Mesendoderm (in vitro differentiated cells): ENCODE measurements around the gene ACAD11.
"Not testable (repeated sequence)": the region's sequence is repeated elsewhere in the genome, so short reads cannot be mapped to it uniquely, and the experiment has no call there.

Source experiments
- DNase-seq: peaks from one replicate; pipeline ENCODE4 v3.0.0; 2013
- H2AK5ac ChIP-seq: 2 replicates; pipeline ENCODE4 v1.6.1; 2013; ENCODE audit warnings: low read length, inconsistent platforms
- H2BK120ac ChIP-seq: 2 replicates; pipeline ENCODE4 v1.6.1; 2013; ENCODE audit warnings: low read depth, mild to moderate bottlenecking, low read length, moderate library complexity, mixed read lengths
- H2BK15ac ChIP-seq: replicated peaks from 2 replicates; pipeline ENCODE4 v1.6.1; 2013; ENCODE audit warnings: low read depth, mild to moderate bottlenecking, moderate library complexity
- H2BK5ac ChIP-seq: 2 replicates; pipeline ENCODE4 v1.6.1; 2013; ENCODE audit warnings: low read length, inconsistent platforms
- H3K18ac ChIP-seq: 2 replicates; pipeline ENCODE4 v1.6.1; 2013; ENCODE audit warnings: mild to moderate bottlenecking, low read length, mixed read lengths
- H3K23ac ChIP-seq: one replicate; pipeline ENCODE4 v1.6.1; 2013; ENCODE audit warnings: low read length
- H3K27ac ChIP-seq: 2 replicates; pipeline ENCODE4 v1.5.1; 2013; ENCODE audit warnings: low read depth, mild to moderate bottlenecking, inconsistent platforms, low read length, moderate library complexity
- H3K27me3 ChIP-seq: 2 replicates; pipeline ENCODE4 v1.6.1; 2013; ENCODE audit warnings: low read length, control low read depth, mild to moderate bottlenecking, inconsistent platforms; ENCODE audit not compliant: insufficient read depth, poor library complexity
- H3K36me3 ChIP-seq: 2 replicates; pipeline ENCODE4 v1.6.1; 2013; ENCODE audit warnings: low read length, inconsistent platforms; ENCODE audit not compliant: control insufficient read depth, insufficient read depth
- H3K4ac ChIP-seq: one replicate; pipeline ENCODE4 v1.6.1; 2013; ENCODE audit warnings: low read depth, mild to moderate bottlenecking, low read length, moderate library complexity
- H3K4me1 ChIP-seq: 2 replicates; pipeline ENCODE4 v1.6.1; 2013; ENCODE audit warnings: low read depth, low read length, inconsistent platforms; ENCODE audit not compliant: control insufficient read depth
- H3K4me2 ChIP-seq: 2 replicates; pipeline ENCODE4 v1.6.1; 2013; ENCODE audit warnings: low read length
- H3K4me3 ChIP-seq: 2 replicates; pipeline ENCODE4 v1.5.1; 2013; ENCODE audit warnings: mild to moderate bottlenecking, low read length
- H3K56ac ChIP-seq: one replicate; pipeline ENCODE4 v1.6.1; 2013; ENCODE audit warnings: low read length
- H3K79me1 ChIP-seq: 2 replicates; pipeline ENCODE4 v1.6.1; 2013; ENCODE audit warnings: low read length, inconsistent platforms
- H3K79me2 ChIP-seq: 2 replicates; pipeline ENCODE4 v1.6.1; 2013; ENCODE audit warnings: mild to moderate bottlenecking, low read length; ENCODE audit not compliant: control insufficient read depth, insufficient read depth
- H3K9ac ChIP-seq: 2 replicates; pipeline ENCODE4 v1.6.1; 2013; ENCODE audit warnings: low read length, inconsistent platforms
- H4K5ac ChIP-seq: one replicate; pipeline ENCODE4 v1.6.1; 2013; ENCODE audit warnings: low read length
- H4K8ac ChIP-seq: one replicate; pipeline ENCODE4 v1.6.1; 2013; ENCODE audit warnings: low read depth, mild to moderate bottlenecking, control low read depth, low read length, moderate library complexity
- WGBS: extraction: QIAGEN DNeasy Blood & Tissue Kit; methylation state at CpG from one replicate; pipeline ENCODE4 v1.1.7; 2013; ENCODE audit warnings: low lambda C conversion rate, missing lambda C conversion rate; ENCODE audit not compliant: insufficient coverage; ENCODE audit errors: extremely low coverage; 5-methylcytosine and 5-hydroxymethylcytosine counted together

ACAD11 gene

DNA sequence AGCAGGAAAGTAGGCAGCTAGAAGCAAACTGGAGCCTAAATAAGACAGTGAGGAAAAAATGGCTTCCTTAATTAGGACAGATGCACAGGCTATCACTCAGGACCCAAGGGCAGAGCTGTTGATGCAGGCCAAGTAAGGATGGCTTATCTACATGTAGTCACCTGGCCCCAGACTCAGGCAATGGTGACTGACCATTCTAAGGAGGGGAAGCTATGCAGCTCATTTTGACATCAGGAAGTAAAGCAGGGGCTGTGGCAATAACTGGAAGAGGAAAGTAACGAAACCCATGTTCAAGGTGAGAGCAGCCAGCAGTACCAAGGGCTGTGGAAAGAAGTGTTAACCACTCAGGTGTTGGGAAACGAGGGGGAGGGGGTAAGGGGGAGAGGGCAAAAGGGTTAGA lies 16.2 kb downstream of the ACAD11 start:
- WGBS = no CpG with 5 or more reads among the region's 2 CpGs
- Histone ChIP-seq H3K9ac (no peak overlapping the region), H2BK120ac (no peak overlapping the region), H2BK15ac (no peak overlapping the region), H2BK5ac (no peak overlapping the region), H3K79me2 (no peaks in the 10 kb centered on the region), H4K8ac (no peak overlapping the region), H3K56ac (no peak overlapping the region), H4K5ac (no peak overlapping the region), H3K27ac (no peak overlapping the region), H3K27me3 (no peaks in the 10 kb centered on the region), H3K4me2 (no peak overlapping the region), H3K4ac (no peak overlapping the region), H3K4me3 (no peak overlapping the region), H3K4me1 (no peaks in the 10 kb centered on the region), H3K18ac (no peak overlapping the region), H2AK5ac (no peak overlapping the region), H3K79me1 (no peaks in the 10 kb centered on the region), H3K23ac (no peak overlapping the region), H3K36me3 (no peaks in the 10 kb centered on the region)
- no peak for DNase-seq

DNA sequence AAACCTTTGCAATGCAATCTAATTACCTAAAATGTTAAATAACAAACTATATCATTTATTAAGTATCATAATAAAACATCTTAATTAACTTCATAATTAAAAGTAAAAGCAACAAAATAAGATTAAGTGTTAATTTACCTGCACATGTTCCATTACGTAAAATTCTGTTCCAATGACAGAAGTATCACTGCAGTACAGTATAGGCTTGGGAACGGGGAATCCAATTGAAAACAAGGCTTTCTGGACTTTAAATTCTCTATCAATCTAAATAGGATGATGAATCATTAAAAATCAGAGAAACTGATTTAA lies 17.1 kb downstream of the ACAD11 start:
- H3K9ac ChIP-seq = no peak overlapping the region
- no peak overlapping the region for H2AK5ac ChIP-seq
- no peak overlapping the region for H2BK5ac ChIP-seq
- no peaks in the 10 kb centered on the region for H3K36me3 ChIP-seq
- H3K23ac ChIP-seq = no peak overlapping the region
- no peak overlapping the region for H2BK120ac ChIP-seq
- no peak overlapping the region for H3K4me2 ChIP-seq
- H2BK15ac ChIP-seq = no peak overlapping the region
- H3K56ac ChIP-seq = no peak overlapping the region
- H3K4me1 ChIP-seq = no peaks in the 10 kb centered on the region
- H3K79me2 ChIP-seq = no peaks in the 10 kb centered on the region
- H3K18ac ChIP-seq = no peak overlapping the region
- no peak overlapping the region for H4K8ac ChIP-seq
- H3K79me1 ChIP-seq = no peaks in the 10 kb centered on the region
- H3K27me3 ChIP-seq = no peaks in the 10 kb centered on the region
- no peak overlapping the region for H3K27ac ChIP-seq
- no peak overlapping the region for H3K4ac ChIP-seq
- no peak overlapping the region for H4K5ac ChIP-seq
- no peak for DNase-seq
- WGBS = no CpG with 5 or more reads among the region's 2 CpGs
- H3K4me3 ChIP-seq = no peak overlapping the region

DNA sequence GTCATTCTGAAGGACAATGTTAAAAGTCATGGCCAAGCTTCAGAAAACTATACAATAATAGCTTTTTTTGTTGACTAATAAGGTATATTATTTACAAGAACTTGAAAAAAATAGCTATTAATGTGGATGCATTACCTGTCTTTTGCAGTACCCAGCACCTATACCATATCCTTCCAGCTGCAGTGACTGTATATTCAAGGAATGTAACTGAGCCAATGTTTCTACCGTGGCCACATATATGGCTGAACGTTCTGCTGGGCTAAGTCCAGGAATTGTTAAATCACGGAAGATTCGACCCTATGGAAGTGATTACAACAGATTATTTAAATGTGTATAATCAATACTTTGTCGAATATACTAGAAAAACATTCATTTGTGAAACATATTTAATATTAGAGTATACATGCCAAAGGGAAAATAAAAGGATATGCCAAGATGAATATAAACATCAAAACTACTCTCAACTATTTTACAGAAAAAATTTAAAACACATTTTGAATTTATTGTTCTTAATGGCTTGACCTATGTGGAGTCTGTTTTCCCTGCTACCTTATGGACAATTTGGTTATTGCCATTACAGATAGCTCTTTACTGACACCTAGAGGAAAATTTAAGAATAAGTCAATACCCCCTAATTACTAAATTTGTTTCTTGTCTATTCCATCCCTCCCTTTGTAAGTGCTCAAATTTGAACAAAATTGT lies 17.6 kb downstream of the ACAD11 start:
- H3K27me3 ChIP-seq = no peaks in the 10 kb centered on the region
- H2BK120ac ChIP-seq = no peak overlapping the region
- no peaks in the 10 kb centered on the region for H3K79me2 ChIP-seq
- no peak overlapping the region for H3K4ac ChIP-seq
- H3K18ac ChIP-seq = no peak overlapping the region
- DNase-seq = peak; percentile 51
- no peak overlapping the region for H2BK15ac ChIP-seq
- H3K4me3 ChIP-seq = no peak overlapping the region
- H3K56ac ChIP-seq = no peak overlapping the region
- no peak overlapping the region for H2AK5ac ChIP-seq
- no peak overlapping the region for H3K23ac ChIP-seq
- no peaks in the 10 kb centered on the region for H3K4me1 ChIP-seq
- H4K8ac ChIP-seq = no peak overlapping the region
- no peaks in the 10 kb centered on the region for H3K79me1 ChIP-seq
- H4K5ac ChIP-seq = no peak overlapping the region
- no peak overlapping the region for H3K9ac ChIP-seq
- H3K36me3 ChIP-seq = no peaks in the 10 kb centered on the region
- WGBS = no CpG with 5 or more reads among the region's 5 CpGs
- H3K4me2 ChIP-seq = no peak overlapping the region
- H2BK5ac ChIP-seq = no peak overlapping the region
- no peak overlapping the region for H3K27ac ChIP-seq

DNA sequence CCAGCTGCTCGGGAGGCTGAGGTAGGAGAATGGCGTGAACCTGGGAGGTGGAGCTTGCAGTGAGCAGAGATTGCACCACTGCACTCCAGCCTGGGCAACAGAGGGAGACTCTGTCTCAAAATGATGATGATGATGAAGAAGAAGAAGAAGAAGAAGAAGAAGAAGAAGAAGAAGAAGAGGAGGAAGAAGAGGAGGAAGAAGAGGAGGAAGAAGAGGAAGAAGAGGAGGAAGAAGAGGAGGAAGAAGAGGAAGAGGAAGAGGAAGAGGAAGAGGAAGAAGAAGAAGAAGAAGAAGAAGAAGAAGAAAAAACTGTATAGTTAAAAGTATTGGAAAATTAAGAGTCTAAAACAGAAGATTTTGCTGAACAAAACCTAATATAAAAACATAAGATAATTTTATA lies 18.2 kb downstream of the ACAD11 start:
- H2AK5ac ChIP-seq, H3K79me2 ChIP-seq, H2BK15ac ChIP-seq, H3K4me1 ChIP-seq, H2BK120ac ChIP-seq, H4K5ac ChIP-seq, H3K27ac ChIP-seq, H3K4me3 ChIP-seq, H3K4me2 ChIP-seq, H2BK5ac ChIP-seq, H4K8ac ChIP-seq, H3K4ac ChIP-seq, H3K56ac ChIP-seq, H3K23ac ChIP-seq, H3K27me3 ChIP-seq, H3K9ac ChIP-seq, H3K36me3 ChIP-seq, H3K18ac ChIP-seq, DNase-seq, H3K79me1 ChIP-seq: not testable (repeated sequence)
- no CpG with 5 or more reads among the region's 2 CpGs for WGBS

DNA sequence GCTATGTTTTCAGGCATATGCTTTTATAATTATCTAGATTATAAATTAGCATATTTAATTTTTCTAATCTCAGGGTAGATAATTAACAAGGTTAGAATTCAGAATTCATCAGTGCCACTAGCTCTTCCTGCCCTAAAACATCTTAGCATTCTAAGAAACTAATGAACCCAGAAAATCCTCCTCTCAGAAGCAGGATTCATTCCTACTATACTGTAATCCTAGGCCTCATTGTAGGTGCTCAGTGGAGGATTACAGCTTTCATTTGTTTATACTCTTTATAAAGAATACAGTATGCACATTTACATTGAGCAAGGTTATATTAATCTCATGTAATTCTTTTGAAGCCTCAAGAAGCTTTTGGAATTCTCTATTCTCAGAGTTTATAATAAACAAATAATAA lies 20.9 kb downstream of the ACAD11 start:
- Histone ChIP-seq H3K18ac (no peak overlapping the region), H3K23ac (no peak overlapping the region), H3K4ac (no peak overlapping the region), H3K79me2 (no peaks in the 10 kb centered on the region), H2BK15ac (no peak overlapping the region), H2BK120ac (no peak overlapping the region), H3K9ac (no peak overlapping the region), H3K79me1 (no peaks in the 10 kb centered on the region), H3K4me1 (no peaks in the 10 kb centered on the region), H2AK5ac (no peak overlapping the region), H4K5ac (no peak overlapping the region), H3K4me2 (no peak overlapping the region), H3K27ac (no peak overlapping the region), H3K36me3 (no peaks in the 10 kb centered on the region), H3K4me3 (no peak overlapping the region), H3K27me3 (no peaks in the 10 kb centered on the region), H4K8ac (no peak overlapping the region), H2BK5ac (no peak overlapping the region), H3K56ac (no peak overlapping the region)
- DNase-seq = no peak

DNA sequence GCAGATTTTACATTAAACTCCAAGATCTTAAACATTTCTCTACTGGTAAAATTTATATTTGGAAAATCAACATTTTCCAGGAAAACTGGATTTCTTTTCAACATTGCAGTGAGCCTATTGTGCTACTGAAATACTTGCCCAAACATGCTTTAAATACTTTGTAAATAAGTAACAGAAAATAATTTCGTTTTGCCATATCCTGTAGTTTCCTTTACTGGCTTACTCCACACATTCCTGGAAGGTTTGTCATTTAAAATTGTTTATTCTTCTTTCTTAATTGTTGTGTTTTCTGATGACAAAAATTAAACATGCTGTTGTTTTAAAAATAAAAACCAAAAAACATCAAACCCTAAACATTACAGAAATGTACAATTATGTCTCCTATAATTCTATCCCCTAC lies 22.0 kb downstream of the ACAD11 start:
- Histone ChIP-seq H3K79me1 (no peaks in the 10 kb centered on the region), H3K18ac (no peak overlapping the region), H3K79me2 (no peaks in the 10 kb centered on the region), H3K4ac (no peak overlapping the region), H3K36me3 (no peaks in the 10 kb centered on the region), H4K5ac (no peak overlapping the region), H2BK120ac (no peak overlapping the region), H3K27ac (no peak overlapping the region), H2BK15ac (no peak overlapping the region), H3K4me2 (no peak overlapping the region), H3K9ac (no peak overlapping the region), H2AK5ac (no peak overlapping the region), H3K56ac (no peak overlapping the region), H2BK5ac (no peak overlapping the region), H3K4me1 (no peaks in the 10 kb centered on the region), H4K8ac (no peak overlapping the region), H3K27me3 (no peaks in the 10 kb centered on the region), H3K23ac (no peak overlapping the region), H3K4me3 (no peak overlapping the region)
- no peak for DNase-seq
- WGBS = no CpG with 5 or more reads among the region's 1 CpG
